ENCODE results near the gene DDX19B. TPM values are rescaled to one million over a fixed set of nuclear protein-coding genes. Genes with fewer than 3 reads are reported as not detected.
"Not testable (repeated sequence)": the region's sequence is repeated elsewhere in the genome, so short reads cannot be mapped to it uniquely, and the experiment has no call there.

The DDX19B gene
- polyA plus RNA-seq, 1 donor: 23.0 TPM

- DNase-seq: peak; percentile 99
These were observed 9.5 kb upstream of the DDX19B start, which contains the start of gene AARS1 for GRCh38 chr16:70289229-70290094. TSS of gene AARS1 (minus strand) at chr16:70289506. CDS start at chr16:70282763, 6,743 bp downstream.

- DNase-seq: no peak
These were observed 8.0 kb upstream of the DDX19B start for GRCh38 chr16:70290949-70291519.

- DNase-seq: not testable (repeated sequence)
These were observed 6.8 kb upstream of the DDX19B start for GRCh38 chr16:70292148-70292547.

GRCh38 chr16:70294385-70295025, 4.5 kb upstream of the DDX19B start:
- no peak for DNase-seq

GRCh38 chr16:70295634-70296033, 3.4 kb upstream of the DDX19B start:
- no peak for DNase-seq

- DNase-seq: no peak
These were observed 2.1 kb downstream of the DDX19B start for GRCh38 chr16:70301121-70301520.

GRCh38 chr16:70302745-70303144, 3.8 kb downstream of the DDX19B start:
- DNase-seq: no peak

- DNase-seq: no peak
These were observed 6.0 kb downstream of the DDX19B start for GRCh38 chr16:70304892-70305448.

GRCh38 chr16:70306880-70307279, 7.9 kb downstream of the DDX19B start:
- DNase-seq: no peak

GRCh38 chr16:70307726-70308125, 8.7 kb downstream of the DDX19B start:
- DNase-seq: not testable (repeated sequence)

GRCh38 chr16:70320121-70320520, 21.1 kb downstream of the DDX19B start:
- DNase-seq: no peak

GRCh38 chr16:70324998-70325747, 26.2 kb downstream of the DDX19B start:
- no peak for DNase-seq

- DNase-seq: no peak
These were observed 32.1 kb downstream of the DDX19B start for GRCh38 chr16:70331091-70331490.

GRCh38 chr16:70331588-70332358, 32.8 kb downstream of the DDX19B start:
- no peak for DNase-seq

- DNase-seq: not testable (repeated sequence)
These were observed 33.7 kb downstream of the DDX19B start for GRCh38 chr16:70332728-70333127.

- no peak for DNase-seq
These were observed 38.8 kb downstream of the DDX19B start for GRCh38 chr16:70337814-70338213.

GRCh38 chr16:70341600-70341999, 42.6 kb downstream of the DDX19B start:
- DNase-seq: no peak

- no peak for DNase-seq
These were observed 43.0 kb downstream of the DDX19B start for GRCh38 chr16:70342016-70342415.

- DNase-seq: no peak
These were observed 46.9 kb downstream of the DDX19B start for GRCh38 chr16:70345840-70346239.

- DNase-seq: peak; percentile 42
These were observed 50.0 kb downstream of the DDX19B start for GRCh38 chr16:70348991-70349390.

GRCh38 chr16:70349783-70350182, 50.8 kb downstream of the DDX19B start:
- no peak for DNase-seq

GRCh38 chr16:70359552-70359951, 60.6 kb downstream of the DDX19B start:
- DNase-seq: no peak

All from hindlimb muscle (tissue), 1 donor.